DOHH2 (cell line): ENCODE measurements around the gene U2AF2.

ENCODE experiments used
- H3F3A ChIP-seq: fragments of 200-600 bp; sonication (generic), shearing (Covaris generic); 2 replicates; pipeline ENCODE4 v1.6.0; 2016; ENCODE audit warnings: antibody characterized with exemption, mild to moderate bottlenecking; ENCODE audit not compliant: control insufficient read depth, insufficient read depth
- H3K27ac ChIP-seq: fragments of 200-600 bp; sonication (generic); 2 replicates; pipeline ENCODE4 v1.5.1; 2014; ENCODE audit warnings: low read depth, mild to moderate bottlenecking, low read length, moderate library complexity
- H3K27me3 ChIP-seq: fragments of 200-600 bp; sonication (generic); 2 replicates; pipeline ENCODE4 v1.6.1; 2014; ENCODE audit warnings: mild to moderate bottlenecking, low read length, mixed read lengths; ENCODE audit not compliant: control insufficient read depth
- H3K36me3 ChIP-seq: fragments of 200-600 bp; sonication (generic); 2 replicates; pipeline ENCODE4 v1.6.1; 2014; ENCODE audit warnings: mild to moderate bottlenecking, low read length, moderate library complexity, mixed read lengths; ENCODE audit not compliant: control insufficient read depth
- H3K4me1 ChIP-seq: fragments of 200-600 bp; sonication (generic); 2 replicates; pipeline ENCODE4 v1.6.1; 2014; ENCODE audit warnings: mild to moderate bottlenecking, low read length, mixed read lengths; ENCODE audit not compliant: control insufficient read depth
- H3K4me2 ChIP-seq: fragments of 200-600 bp; sonication (generic); 2 replicates; pipeline ENCODE4 v1.6.0; 2014; ENCODE audit warnings: mild to moderate bottlenecking, low read length, moderate library complexity
- H3K4me3 ChIP-seq: fragments of 200-600 bp; sonication (generic); 2 replicates; pipeline ENCODE4 v1.5.1; 2014; ENCODE audit warnings: mild to moderate bottlenecking, low read length, mixed read lengths
- H3K79me2 ChIP-seq: fragments of 200-600 bp; sonication (generic); 2 replicates; pipeline ENCODE4 v1.6.1; 2014; ENCODE audit warnings: mild to moderate bottlenecking, low read length, mixed read lengths; ENCODE audit not compliant: control insufficient read depth
- H3K9me2 ChIP-seq: fragments of 200-600 bp; sonication (generic); replicated peaks from 2 replicates; pipeline ENCODE4 v1.6.1; 2014; ENCODE audit warnings: mild to moderate bottlenecking, low read length, mixed read lengths; ENCODE audit not compliant: control insufficient read depth
- H3K9me3 ChIP-seq: fragments of 200-600 bp; sonication (generic); 2 replicates; pipeline ENCODE4 v1.6.1; 2014; ENCODE audit warnings: antibody characterized with exemption, low read length, mixed read lengths; ENCODE audit not compliant: control insufficient read depth, insufficient read depth
- H4K20me1 ChIP-seq: fragments of 200-600 bp; sonication (generic); 2 replicates; pipeline ENCODE4 v1.6.0; 2014; ENCODE audit warnings: low read depth, mild to moderate bottlenecking, antibody characterized with exemption, low read length, moderate library complexity; ENCODE audit not compliant: control insufficient read depth, insufficient read depth
- EZH2phosphoT487 ChIP-seq: fragments of 200-600 bp; sonication (generic); IDR thresholded peaks from 2 replicates; pipeline ENCODE4 v1.6.1; 2017; ENCODE audit warnings: borderline replicate concordance, mild to moderate bottlenecking, antibody characterized with exemption, low read length, moderate library complexity, mixed read lengths
- TF ChIP-seq, protein P1 (sequence below): fragments of 200-600 bp; sonication (generic); IDR thresholded peaks from one replicate; pipeline ENCODE4 v1.5.1; 2014; ENCODE audit warnings: antibody characterized with exemption, mild to moderate bottlenecking, low read depth, low read length; ENCODE audit not compliant: poor library complexity, severe bottlenecking

The U2AF2 gene

DNA sequence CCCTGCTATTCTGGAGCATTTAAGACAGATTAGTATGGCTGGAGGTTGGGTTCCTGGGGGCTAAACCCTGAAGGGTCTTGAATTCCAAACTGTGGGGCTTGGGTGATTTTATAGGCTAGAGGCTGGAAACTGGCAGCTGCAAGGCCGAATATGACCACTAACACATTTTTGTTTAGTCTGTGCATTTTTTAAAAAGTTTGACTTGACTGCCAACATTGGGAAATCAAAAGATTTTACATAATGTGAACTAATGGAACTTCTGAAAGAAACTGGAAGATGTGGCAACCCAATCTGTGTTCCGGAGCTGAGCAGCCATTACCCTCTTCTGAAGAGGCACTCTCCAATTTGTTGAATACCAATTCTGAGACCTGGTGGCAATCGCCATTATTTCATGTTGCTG lies 35.5 kb upstream of the U2AF2 start:
- Histone ChIP-seq H4K20me1 (peaks cover 4% of the 10 kb centered on the region; the same call in 1 of the 2 replicates), H3K9me2 (no peaks in the 10 kb centered on the region), H3K4me1 (peaks cover 7% of the 10 kb centered on the region), H3K27me3 (no peaks in the 10 kb centered on the region), H3F3A (peaks cover 11% of the 10 kb centered on the region), H3K79me2 (no peaks in the 10 kb centered on the region), H3K4me2 (no peak overlapping the region), H3K9me3 (no peaks in the 10 kb centered on the region), H3K36me3 (peaks cover 21% of the 10 kb centered on the region), H3K4me3 (no peak overlapping the region), H3K27ac (no peak overlapping the region)
- TF ChIP-seq EZH2phosphoT487: no peak
- TF ChIP-seq, protein P1, sequence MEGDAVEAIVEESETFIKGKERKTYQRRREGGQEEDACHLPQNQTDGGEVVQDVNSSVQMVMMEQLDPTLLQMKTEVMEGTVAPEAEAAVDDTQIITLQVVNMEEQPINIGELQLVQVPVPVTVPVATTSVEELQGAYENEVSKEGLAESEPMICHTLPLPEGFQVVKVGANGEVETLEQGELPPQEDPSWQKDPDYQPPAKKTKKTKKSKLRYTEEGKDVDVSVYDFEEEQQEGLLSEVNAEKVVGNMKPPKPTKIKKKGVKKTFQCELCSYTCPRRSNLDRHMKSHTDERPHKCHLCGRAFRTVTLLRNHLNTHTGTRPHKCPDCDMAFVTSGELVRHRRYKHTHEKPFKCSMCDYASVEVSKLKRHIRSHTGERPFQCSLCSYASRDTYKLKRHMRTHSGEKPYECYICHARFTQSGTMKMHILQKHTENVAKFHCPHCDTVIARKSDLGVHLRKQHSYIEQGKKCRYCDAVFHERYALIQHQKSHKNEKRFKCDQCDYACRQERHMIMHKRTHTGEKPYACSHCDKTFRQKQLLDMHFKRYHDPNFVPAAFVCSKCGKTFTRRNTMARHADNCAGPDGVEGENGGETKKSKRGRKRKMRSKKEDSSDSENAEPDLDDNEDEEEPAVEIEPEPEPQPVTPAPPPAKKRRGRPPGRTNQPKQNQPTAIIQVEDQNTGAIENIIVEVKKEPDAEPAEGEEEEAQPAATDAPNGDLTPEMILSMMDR: no peak

DNA sequence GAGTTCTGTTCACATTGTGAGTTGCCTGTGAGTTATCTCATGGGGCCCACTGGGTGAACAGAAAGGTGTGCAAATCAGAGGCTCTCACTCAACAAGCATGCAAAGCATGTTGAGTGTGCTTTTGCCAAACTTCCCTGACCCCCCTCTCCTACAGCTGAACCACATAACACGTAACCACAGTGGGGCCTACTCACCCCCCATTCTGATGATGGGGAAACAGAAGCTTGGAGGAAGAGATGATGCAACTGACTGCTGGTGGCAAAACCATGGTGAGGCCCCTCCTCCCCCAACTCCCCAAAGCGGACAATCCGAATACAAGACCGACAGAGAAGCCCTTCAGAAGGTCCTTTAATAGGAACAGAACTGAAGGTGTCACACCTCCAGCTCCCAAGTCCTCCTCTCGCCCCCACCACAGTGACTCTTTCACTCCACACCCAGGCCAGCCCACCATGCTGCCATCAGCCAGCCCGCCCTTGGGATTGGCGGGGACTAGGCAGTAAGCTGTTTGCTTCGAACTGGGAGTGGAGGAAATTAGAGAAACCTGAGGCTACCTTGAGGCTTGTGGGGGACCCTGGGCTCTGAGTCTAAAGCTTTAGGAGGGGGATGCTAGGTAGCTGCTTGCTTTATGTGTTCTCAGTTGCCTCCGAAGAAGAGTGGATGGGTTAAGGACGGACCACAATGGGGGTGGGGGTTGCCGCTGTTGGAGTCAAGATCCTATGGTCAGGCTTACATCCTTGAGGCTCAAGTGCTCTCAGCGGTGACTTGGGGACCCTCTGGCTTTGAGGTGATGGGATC lies 34.2 kb upstream of the U2AF2 start:
- Histone ChIP-seq H3K4me2 (no peak overlapping the region), H3K27ac (no peak overlapping the region), H3K36me3 (peaks cover 17% of the 10 kb centered on the region), H3F3A (peaks cover 11% of the 10 kb centered on the region), H3K9me3 (no peaks in the 10 kb centered on the region), H3K27me3 (no peaks in the 10 kb centered on the region), H3K4me3 (no peak overlapping the region), H3K79me2 (no peaks in the 10 kb centered on the region), H4K20me1 (peaks cover 4% of the 10 kb centered on the region; the same call in 1 of the 2 replicates), H3K9me2 (no peaks in the 10 kb centered on the region), H3K4me1 (peaks cover 14% of the 10 kb centered on the region)
- TF ChIP-seq, protein P1: no peak
- no peak for TF ChIP-seq EZH2phosphoT487

DNA sequence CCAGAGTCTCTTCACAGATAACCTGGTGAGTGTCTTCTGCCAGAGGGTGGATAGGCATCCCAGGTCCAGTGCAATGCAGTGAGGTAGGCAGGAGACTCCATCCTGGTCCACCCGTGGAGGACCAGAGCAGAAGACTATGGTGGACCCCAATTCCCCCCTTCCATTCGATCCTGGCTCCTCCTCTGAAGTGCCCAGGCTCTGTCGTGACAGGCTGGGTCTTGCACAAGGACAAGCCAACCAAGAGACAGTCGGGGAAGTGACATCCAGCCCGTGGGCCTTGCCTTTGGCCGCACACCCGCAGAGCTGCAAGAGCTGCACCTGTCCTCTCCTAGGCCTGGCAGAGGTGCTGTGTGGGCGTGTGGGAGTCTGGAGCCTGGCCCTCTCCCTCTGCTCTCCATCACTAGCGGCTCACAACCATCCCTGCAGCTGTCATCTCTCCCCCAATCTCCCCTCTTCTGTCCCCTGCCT lies 33.6 kb upstream of the U2AF2 start:
- Histone ChIP-seq H3K9me2 (no peaks in the 10 kb centered on the region), H3K4me2 (no peak overlapping the region), H3K9me3 (no peaks in the 10 kb centered on the region), H3K27me3 (no peaks in the 10 kb centered on the region), H3K4me1 (peaks cover 14% of the 10 kb centered on the region), H3K4me3 (no peak overlapping the region), H4K20me1 (peaks cover 4% of the 10 kb centered on the region; the same call in 1 of the 2 replicates), H3K36me3 (peaks cover 14% of the 10 kb centered on the region), H3F3A (peaks cover 11% of the 10 kb centered on the region), H3K27ac (no peak overlapping the region), H3K79me2 (no peaks in the 10 kb centered on the region)
- TF ChIP-seq, protein P1: no peak
- no peak for TF ChIP-seq EZH2phosphoT487
